Kidney epithelial cell (primary cell): Measurements from ENCODE around the gene PABPC3. TPM values are rescaled to one million over a fixed set of nuclear protein-coding genes. Genes with fewer than 3 reads are reported as not detected.

ENCODE experiments used
- DNase-seq: peaks from one replicate; pipeline ENCODE4 v3.0.0-alpha.2; 2010; ENCODE audit warnings: low read depth
- H3K27me3 ChIP-seq: 2 replicates; pipeline ENCODE4 v1.6.0; 2011; ENCODE audit warnings: low read length; ENCODE audit not compliant: control insufficient read depth, insufficient read depth
- H3K36me3 ChIP-seq: 2 replicates; pipeline ENCODE4 v1.5.1; 2011; ENCODE audit warnings: low read length; ENCODE audit not compliant: control insufficient read depth, insufficient read depth
- H3K4me3 ChIP-seq: 2 replicates; pipeline ENCODE4 v1.5.1; 2011; ENCODE audit warnings: low read depth, mild to moderate bottlenecking, control low read depth, low read length
- total RNA-seq: library from RNA; depleted of rRNA; stranded (reverse); fragments of >200 nt; gene quantifications from 2 replicates; pipeline ENCODE4 v1.2.3, GENCODE V29; 2015
- TF ChIP-seq, protein P1 (sequence below): IDR thresholded peaks from 2 replicates; pipeline ENCODE4 v1.5.1; 2011; ENCODE audit warnings: mild to moderate bottlenecking, moderate library complexity, low read length, control low read depth, inconsistent platforms; ENCODE audit not compliant: insufficient read depth, poor library complexity, severe bottlenecking

The PABPC3 gene
- total RNA-seq, 1 donor from 2014 or later: 0.58 TPM

DNA sequence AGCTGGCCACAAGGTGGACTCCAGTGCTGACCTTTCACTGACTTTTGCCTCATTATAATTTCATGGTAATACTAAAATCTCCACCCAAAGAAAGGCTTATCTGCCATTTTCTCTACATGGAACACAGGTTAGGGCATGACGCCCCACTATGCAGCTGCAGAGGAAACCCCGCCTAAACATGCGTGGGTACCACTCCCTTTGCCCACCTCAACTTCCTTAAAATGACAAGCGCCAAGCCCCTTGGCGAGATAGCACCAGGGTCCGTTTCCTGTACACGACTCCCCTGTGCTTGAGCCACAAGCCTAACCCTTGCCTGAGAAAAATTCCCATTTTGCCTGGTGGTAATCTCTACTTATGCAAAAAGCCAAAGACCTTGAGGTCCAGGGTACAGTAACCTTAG is 36.0 kb upstream of the PABPC3 start:
- Histone ChIP-seq H3K36me3 (no peaks in the 10 kb centered on the region), H3K27me3 (no peaks in the 10 kb centered on the region), H3K4me3 (no peak overlapping the region)
- DNase-seq: no peak
- TF ChIP-seq, protein P1, sequence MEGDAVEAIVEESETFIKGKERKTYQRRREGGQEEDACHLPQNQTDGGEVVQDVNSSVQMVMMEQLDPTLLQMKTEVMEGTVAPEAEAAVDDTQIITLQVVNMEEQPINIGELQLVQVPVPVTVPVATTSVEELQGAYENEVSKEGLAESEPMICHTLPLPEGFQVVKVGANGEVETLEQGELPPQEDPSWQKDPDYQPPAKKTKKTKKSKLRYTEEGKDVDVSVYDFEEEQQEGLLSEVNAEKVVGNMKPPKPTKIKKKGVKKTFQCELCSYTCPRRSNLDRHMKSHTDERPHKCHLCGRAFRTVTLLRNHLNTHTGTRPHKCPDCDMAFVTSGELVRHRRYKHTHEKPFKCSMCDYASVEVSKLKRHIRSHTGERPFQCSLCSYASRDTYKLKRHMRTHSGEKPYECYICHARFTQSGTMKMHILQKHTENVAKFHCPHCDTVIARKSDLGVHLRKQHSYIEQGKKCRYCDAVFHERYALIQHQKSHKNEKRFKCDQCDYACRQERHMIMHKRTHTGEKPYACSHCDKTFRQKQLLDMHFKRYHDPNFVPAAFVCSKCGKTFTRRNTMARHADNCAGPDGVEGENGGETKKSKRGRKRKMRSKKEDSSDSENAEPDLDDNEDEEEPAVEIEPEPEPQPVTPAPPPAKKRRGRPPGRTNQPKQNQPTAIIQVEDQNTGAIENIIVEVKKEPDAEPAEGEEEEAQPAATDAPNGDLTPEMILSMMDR: no peak

DNA sequence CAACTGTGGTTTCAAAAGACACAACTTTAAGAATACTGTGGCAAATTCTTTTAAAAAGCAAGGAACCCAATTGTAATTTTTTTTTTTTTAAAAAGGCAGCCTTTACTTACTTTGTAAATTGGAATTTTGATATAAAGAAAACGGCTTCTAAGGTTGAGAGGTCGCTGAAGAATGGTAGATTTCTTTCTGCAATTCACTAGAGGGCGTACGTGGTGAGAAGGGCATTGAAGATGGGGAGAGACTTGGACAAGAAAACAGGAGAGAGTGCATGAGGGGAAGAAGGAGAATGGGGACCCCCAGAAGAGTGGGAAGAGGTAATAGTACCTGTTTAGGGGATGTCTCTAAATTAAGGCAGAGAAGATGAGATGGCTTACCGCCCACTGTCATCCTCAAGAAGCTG is 33.5 kb upstream of the PABPC3 start:
- no peak for DNase-seq
- TF ChIP-seq, protein P1: no peak
- Histone ChIP-seq H3K36me3 (no peaks in the 10 kb centered on the region), H3K4me3 (no peak overlapping the region), H3K27me3 (no peaks in the 10 kb centered on the region)

DNA sequence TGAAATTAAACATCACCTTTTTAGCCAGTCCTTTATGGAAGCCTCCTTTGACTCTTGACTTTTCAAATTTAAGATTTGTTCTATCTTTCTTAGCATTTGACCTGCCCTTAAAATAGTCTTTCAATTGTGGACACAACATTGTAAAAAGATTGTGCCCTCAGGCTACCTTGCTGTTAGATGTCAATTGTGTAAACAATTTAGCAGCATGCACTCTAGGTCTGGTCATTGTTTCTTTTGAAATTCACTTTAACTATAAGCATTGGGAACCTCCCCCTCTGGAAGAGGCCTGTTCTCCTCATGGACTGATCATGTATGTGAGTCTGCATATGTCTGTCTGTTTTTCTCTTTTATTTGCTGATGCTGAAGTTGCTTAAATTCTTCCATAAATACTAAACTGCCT is 31.5 kb upstream of the PABPC3 start:
- TF ChIP-seq, protein P1: no peak
- no peaks in the 10 kb centered on the region for H3K27me3 ChIP-seq

DNA sequence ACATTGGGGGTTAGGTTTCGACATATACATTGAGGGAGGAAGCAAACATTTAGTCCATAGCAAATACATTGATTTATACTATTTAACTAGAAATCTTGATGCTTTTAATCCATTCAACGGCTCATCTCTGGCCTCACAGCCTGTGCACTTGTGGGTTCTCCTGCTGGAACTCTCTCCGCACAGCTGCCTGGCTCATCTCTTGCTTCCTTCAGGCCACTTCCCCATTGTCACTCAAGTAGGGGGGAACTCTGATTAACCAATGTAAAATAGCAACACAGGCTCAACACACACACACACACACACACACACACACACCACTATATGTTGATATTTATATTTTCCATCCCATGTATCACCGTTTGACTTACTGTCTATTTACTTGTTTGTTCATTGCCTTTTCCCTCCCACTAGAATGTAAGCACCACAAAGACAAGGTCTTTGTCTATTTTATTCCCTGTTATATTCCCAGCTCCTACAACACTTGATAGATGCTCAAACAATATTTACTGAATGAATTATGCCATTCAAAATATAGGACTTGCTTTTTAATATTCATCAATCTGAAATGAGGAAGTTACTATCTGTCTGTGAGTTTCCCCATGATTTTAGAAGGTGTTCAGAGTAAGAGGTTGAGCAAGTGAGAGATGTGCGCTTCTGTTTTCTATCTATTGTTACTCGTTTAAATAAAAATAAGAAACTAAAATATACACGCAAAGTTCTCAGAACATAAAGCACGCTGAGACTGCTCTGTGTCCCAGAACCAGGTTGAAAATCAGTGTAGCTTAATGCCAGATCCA is 29.8 kb upstream of the PABPC3 start:
- TF ChIP-seq, protein P1: no peak
- Histone ChIP-seq H3K4me3 (no peak overlapping the region), H3K27me3 (no peaks in the 10 kb centered on the region), H3K36me3 (no peaks in the 10 kb centered on the region)
- no peak for DNase-seq

More for the DNA sequence above, 31.5 kb upstream of the PABPC3 start:
- no peak for DNase-seq
- no peak overlapping the region for H3K4me3 ChIP-seq
- no peaks in the 10 kb centered on the region for H3K36me3 ChIP-seq

DNA sequence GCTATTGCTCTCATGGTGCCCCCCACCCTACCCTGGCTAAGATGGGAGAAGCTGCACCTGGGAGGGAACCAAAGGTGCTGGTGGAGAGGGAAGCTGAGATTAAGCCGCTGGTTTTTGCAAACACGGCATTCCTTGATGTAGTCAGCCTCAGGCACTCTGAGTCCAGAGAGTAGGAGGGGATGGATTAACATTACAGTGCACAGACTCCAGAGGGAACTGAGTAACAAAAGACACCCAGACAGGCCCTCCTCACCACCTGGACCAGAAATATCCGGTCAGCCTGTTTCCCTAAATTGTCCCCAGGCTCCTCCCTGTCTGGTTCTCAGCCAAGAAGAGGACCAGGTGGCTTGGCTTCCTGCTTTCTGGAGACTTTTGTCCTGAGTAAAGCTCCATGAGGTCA is 28.9 kb upstream of the PABPC3 start:
- H3K4me3 ChIP-seq: no peak overlapping the region
- no peak for DNase-seq
- H3K27me3 ChIP-seq: no peaks in the 10 kb centered on the region
- TF ChIP-seq, protein P1: no peak
- H3K36me3 ChIP-seq: no peaks in the 10 kb centered on the region

DNA sequence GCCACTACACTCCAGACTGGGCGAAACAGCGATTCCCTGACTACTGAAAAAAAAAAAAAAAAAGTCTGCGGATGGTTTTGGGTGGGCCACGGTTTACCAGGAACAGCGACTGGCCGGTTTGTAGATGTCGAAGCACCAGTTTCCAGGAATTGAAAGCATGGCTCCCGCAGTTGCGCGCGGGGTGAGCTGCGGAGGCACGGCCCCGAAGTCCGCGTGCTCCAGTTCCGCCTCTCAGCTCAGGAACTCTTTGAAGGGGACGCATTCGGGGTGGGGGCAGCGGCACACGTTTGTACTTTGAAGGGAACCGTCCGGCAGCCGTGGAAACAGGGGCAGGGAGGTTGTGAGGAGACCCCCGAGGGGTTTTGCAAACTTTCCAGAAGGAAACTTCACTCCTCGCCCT is 27.1 kb upstream of the PABPC3 start:
- DNase-seq: no peak
- Histone ChIP-seq H3K27me3 (no peaks in the 10 kb centered on the region), H3K4me3 (no peak overlapping the region), H3K36me3 (no peaks in the 10 kb centered on the region)
- TF ChIP-seq, protein P1: no peak
